OCI-LY7 (cell line): ENCODE results near the gene TWF1.

Experiments
- EZH2phosphoT487 ChIP-seq: fragments of 200-600 bp; sonication (generic); IDR thresholded peaks from 2 replicates; pipeline ENCODE4 v1.6.1; 2018; ENCODE audit warnings: low read depth, borderline replicate concordance, mild to moderate bottlenecking, mixed run types, antibody characterized with exemption, low read length, moderate library complexity, mixed read lengths
- TF ChIP-seq, protein P1 (sequence below): fragments of 200-600 bp; sonication (generic); conservative IDR thresholded peaks from 2 replicates; pipeline ENCODE4 v1.5.1; 2014; ENCODE audit warnings: mild to moderate bottlenecking, antibody characterized with exemption, low read length, moderate library complexity, mixed read lengths

DNA sequence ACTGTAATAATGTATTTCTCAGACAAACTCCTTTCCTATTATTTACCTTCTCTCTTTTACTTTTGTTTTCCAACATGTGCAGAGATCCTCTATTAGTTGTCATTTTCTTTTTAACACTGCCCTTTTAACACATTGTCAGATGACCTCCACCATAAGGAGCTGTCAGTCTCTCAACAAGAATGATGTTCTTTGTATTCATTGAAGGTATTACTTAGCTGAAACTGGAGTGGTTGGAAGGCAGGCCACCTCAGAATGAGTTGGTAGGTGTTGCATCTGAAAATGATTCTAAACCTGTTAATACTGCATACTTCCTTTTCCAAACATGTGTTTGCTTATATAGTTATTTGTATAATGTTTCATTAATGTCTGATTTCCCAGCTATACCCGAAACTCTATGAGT lies 46.6 kb upstream of the TWF1 start:
- TF ChIP-seq, protein P1, sequence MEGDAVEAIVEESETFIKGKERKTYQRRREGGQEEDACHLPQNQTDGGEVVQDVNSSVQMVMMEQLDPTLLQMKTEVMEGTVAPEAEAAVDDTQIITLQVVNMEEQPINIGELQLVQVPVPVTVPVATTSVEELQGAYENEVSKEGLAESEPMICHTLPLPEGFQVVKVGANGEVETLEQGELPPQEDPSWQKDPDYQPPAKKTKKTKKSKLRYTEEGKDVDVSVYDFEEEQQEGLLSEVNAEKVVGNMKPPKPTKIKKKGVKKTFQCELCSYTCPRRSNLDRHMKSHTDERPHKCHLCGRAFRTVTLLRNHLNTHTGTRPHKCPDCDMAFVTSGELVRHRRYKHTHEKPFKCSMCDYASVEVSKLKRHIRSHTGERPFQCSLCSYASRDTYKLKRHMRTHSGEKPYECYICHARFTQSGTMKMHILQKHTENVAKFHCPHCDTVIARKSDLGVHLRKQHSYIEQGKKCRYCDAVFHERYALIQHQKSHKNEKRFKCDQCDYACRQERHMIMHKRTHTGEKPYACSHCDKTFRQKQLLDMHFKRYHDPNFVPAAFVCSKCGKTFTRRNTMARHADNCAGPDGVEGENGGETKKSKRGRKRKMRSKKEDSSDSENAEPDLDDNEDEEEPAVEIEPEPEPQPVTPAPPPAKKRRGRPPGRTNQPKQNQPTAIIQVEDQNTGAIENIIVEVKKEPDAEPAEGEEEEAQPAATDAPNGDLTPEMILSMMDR = no peak
- TF ChIP-seq EZH2phosphoT487 = no peak
